Measurements from ENCODE around the gene HOXC12.

The HOXC12 gene

GRCh38 chr12:53956914-53957536 is 2.3 kb downstream of the HOXC12 start:
- no peak for DNase-seq

- DNase-seq = no peak
Measured at GRCh38 chr12:53958128-53958527, 3.4 kb downstream of the HOXC12 start.

DNA sequence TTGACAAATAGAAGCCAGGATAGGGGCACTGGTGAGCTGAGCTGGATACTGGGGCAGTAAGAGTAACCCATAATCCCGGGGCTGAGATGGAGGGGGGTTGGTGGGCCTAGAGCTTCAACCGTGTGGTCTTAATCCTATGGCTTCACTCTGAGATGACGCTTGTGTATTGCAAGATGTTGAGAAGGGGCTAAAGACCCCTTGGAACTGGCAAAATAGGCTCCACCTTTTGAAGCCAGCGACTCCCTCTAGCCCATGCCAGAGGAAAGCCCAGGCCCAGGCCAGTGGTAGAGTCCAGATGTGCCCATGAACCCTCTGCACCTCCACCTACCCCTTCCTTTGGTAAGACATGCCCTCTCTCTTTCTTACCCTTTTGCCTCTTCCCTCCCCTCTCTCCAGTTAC is 4.6 kb downstream of the HOXC12 start:
- no peak for DNase-seq

DNA sequence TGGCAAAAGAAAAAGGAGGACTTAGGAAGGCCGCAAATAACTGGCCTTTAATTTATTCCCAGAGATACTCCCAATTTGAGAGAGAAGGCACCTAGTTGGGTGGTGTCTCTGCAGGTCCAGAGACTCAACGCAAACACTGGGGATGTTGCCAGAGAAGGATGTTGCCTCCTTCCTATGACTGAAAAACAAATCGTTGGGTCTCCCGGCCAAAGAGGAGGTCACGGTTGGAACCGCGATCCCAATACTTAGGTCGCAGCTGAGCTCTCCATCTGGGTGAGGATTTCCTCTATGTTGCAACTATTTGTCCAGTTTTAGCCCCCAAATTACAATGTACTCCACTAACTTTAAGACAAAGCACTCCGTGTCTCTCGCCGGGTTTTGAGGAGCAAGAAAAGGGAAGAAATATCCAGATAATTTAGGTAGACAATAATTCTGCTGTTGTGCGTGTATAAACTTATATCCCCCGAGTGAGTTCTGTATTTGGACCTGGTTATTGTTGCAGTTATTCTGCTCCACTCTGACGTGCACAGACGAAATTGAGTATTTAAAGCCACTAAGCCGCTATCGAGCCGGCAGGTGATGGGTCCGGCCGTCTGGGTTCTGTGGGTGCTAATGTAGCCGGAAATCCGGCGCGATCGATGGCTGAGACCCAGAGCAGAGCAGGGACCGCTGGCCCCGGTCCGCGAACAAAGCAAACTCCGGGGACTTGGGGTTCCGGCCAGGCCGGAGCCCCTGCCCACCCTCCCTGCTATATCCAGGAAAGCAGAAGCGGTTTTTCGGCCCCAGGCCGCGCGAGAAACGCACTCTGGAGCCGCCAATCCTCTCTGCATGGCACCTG is 5.7 kb downstream of the HOXC12 start:
- DNase-seq = no peak

DNA sequence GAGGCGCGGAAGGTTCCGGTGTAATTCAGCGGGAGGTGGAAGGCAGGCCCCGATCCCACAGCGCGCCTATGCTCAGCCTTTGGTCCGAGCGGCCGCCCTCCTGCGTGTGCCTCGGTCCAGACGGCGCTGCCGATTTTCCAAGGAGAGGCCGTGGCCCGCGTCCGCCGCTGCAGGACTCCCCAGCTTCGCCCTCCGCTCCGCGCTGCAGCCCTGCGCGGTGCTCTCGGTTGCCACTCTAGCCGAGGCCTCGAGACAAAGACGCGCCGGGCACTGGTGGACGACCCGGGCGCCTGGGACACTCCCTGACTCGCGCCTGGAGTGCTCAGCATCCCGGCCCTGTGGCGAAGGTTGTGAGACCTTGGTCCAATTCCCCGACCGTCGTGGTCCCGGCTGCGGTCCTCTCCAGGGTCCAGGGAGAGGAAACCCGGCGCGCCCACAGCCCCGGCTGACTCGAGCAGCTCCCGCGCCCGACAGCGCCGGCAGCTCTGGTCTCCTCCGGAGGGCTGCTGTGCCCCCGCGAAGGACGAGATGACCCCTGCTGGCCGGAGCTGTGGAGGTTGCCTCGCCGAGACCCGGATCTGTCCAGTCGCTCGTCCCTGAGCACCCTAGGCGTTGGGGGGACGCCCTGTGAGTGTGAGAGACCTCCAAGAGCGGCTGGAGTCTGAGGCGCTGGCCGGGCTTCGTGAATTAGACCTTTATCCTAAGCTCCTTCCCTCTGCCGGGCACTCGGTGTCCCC is 6.5 kb downstream of the HOXC12 start:
- no peak for DNase-seq

DNA sequence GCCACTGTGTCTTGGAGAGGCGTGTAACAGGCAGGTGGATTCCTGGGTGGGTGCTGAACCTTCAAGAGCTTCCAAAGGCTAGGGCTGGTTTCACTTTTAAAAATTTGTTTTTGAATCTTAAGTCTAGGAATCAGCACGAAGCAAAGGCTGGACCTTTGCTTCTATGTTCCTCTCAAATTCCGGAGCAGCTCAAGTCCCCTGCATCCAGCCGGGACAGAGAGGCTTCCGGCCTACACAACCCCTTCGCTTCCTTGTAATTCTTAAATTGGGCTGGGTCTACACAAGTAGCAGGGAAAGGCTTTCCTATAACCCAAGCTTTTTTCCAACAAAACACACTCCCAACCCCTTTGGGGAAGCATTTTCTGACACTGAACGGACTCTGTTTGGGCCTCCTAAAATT is 8.3 kb downstream of the HOXC12 start:
- no peak for DNase-seq

DNA sequence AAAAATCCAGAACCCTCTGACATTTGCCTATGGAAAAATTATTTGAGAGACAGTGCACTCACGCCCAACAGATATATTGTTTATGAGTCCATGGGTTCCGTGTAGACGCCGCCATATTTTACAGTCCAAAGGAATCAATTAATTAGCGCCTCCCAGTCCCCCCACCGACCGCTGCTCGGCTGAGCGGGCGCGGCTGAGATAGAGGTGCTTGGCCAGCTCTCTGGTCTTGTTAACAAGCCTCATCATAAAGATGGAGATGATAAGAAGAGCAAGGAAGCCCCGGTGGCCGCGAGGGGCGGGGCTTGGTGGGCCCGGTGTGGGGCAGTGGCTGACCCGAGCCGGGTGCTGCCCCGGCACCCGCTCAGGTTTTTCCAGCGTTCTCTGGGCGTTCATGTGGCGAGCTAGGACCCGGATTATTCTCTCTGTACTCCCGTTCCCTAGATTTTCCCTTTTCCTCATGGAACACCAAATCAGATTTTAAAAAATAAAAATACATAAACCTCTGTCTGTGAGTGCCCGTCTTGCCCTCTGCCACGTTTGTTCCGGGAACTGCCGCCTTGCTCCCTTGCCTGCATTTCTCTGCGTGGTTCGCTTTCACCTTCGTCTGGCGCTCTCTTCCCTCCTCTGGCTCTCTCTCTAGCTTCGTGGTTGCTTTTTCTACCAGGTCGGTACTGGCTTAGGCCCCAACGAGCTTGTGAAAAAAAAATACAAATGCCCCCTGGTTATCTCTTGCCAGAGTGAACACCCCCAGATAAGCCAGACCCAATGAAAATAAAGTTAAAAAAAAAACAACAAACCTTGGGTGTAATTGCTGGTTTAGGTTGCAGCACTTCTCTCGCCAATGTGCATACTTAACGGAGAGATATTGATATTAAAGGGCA is 9.0 kb downstream of the HOXC12 start:
- no peak for DNase-seq

DNA sequence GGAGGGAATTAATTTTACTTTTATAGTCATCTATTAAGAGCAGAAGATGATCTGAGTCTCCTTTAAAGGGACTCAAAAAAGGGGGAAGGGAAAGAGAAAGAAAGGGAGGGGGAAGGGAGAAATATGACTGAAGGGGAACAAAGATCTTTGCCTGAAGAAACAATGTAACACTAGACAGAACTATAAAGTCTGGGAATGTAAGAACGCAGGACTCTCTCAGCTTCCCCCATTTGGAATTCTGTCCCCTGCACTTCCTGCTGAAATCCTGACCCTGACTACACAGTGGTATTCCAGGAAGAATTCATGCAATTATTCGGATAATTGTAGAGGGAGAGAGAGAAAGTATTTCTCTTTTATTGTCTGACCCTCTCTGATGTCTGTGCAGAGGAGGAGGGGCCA is 9.6 kb downstream of the HOXC12 start:
- DNase-seq = no peak

DNA sequence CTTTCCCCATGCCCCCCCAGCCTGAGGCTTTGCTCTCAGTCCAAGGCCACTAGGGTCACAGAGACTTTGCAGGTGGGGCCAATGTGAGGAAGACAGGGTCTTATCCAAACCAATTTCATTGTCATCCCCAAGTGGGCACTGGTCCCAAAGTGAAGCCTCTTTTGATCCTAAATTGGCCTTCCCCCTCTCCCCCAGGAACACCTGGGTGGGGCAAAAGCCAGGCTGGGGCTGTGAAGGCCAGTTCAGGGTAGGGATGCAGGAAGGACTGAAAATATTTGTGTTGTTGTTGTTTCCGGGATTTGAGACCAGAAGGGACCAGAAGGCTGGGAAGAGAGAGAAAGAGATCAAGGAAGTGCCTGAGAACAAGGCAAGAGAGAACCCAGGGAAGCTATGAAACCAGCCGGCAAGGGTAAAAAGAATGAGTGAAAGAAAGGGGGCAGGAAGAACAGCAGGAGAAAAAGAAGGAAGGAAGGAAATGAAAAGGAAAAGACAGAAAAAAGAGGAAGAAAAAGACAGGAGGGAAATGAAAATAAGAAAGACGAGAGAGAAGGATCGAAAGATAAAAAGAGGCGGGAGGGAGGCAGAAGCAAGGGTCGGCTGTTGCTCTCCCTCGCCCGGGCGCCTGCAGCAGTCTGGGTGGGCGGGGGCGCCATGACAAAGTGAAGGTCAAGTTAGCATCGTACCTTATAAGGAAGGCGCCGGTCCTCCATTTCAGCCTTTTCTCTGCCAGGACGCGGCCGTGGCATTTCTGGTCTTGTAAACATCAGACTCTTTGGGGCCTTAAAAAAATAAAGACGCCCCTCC is 10.8 kb downstream of the HOXC12 start:
- DNase-seq = no peak

- DNase-seq = no peak
Measured at GRCh38 chr12:53966085-53966384, 11.3 kb downstream of the HOXC12 start.

GRCh38 chr12:53966385-53967133 is 11.9 kb downstream of the HOXC12 start:
- DNase-seq = no peak

GRCh38 chr12:53967421-53967925 is 12.8 kb downstream of the HOXC12 start:
- DNase-seq = no peak

DNA sequence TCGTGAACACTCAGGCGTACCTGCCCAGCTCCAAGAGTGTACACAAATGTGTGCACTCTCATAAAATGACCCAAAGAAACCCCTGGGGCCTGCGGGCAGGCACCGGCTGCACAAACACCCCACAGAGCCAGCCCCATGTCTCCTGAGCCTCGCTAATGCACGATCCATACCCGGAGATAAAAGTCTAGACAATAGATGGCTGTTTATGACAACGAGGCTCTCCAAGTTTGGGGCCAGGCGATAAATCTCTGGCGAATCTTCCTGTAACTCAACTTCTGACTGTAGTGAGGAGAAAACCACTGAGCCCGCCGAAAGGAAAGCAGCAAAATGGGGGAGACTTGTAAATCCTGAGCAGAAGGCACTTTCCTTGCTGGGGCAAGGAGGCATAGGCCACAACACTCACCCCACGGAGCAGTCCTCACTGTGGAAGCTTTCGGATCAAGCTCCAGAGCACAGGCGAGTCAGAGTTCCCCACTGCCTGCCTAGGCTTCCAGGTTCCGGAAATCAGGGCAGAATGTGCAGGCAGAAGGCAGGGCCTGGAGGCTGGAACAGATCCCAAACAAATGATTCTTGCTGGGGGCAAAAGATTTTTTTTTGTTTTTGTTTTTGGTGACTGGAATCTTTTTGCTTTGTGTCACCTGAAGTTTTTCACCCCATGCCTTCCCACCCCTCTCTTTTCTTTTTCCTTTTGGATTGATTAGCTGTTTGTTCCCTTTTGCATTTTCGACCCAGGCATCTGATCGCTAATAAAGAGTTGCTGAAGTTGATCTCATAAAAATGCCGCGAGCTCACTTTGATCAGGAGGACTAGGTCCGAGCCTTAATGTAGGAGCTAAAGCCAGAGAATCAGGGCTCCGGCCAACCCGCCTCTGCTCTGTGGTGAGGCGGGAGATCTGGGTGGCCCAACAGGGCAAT is 13.8 kb downstream of the HOXC12 start:
- no peak for DNase-seq

- DNase-seq = no peak
Measured at GRCh38 chr12:53969588-53970259, 15.0 kb downstream of the HOXC12 start.

DNA sequence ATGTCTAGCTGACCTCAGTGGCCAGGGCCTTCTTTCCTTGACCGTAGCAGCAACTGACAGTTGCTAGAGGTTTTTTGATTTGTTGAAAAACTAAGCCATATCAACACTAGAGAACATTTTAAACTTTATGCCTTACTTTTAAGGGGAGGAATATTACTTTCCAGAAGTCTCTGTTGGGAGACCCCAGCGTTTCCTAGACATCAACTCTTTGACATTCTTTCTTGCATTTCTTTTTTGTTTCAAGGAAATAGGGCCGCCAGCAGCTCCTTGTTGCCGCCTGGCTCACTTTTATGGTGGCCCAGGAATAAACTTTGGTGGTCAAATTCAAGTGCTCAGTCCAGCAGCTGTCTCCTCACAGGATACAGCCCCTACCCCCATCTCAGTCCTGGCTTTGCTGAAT is 15.7 kb downstream of the HOXC12 start:
- no peak for DNase-seq

GRCh38 chr12:53971129-53971528 is 16.4 kb downstream of the HOXC12 start:
- no peak for DNase-seq

DNA sequence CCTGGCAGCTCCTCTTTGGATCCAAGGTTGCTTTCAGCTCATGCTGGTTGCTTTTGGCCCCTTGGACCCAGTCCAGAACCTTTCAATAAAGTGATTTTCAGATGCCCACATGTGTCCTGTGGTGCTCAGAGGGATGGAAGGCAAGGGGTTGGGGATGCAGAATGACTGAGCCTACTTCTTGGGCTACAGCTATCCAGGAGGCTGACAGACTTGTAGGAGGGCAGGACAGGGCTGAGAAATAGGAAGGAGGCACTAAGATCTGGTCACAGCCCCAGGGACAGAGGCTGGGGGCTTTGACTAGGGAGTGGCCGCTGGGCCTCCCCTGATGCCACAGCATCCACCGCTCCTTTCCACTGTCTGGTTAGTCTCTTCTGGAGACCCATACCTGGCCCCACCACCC is 17.0 kb downstream of the HOXC12 start:
- DNase-seq = no peak

DNA sequence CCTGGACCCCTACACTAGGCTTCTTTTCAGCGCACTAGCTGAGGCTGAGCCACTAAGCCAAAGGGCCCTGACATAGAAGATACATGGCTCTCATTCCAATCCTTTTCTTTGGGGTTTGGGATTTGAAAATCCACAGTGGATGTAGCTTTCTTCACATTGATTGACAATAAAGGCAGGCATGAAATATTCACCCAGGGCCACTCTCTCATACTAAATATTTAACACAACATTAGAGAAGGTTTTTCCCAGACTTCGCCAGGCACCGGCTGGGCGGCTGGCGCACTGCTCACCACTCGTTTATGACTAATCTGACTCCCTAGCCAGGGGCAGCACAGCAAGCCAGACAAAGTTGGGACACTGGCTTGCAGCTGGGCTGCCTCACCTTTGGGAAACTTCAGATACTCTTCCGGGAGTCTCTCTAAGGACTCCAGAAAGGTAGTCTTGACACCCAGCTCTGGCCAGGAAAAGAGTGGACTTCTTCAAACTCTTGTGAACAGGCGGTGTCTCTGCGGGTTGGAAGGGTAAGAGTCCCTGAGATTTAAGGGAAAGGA is 17.5 kb downstream of the HOXC12 start:
- no peak for DNase-seq

- no peak for DNase-seq
Measured at GRCh38 chr12:53972722-53973235, 18.1 kb downstream of the HOXC12 start, which contains the start of gene HOXC11. HOXC11 (plus strand) TSS chr12:53973126; CDS start chr12:53973242, 116 bp downstream.
